SK-N-SH (cell line): ENCODE data around the gene GLIS2.

Experiments
- EZH2phosphoT487 ChIP-seq: fragments of 200-600 bp; sonication (generic); IDR thresholded peaks from 2 replicates; pipeline ENCODE4 v1.6.1; 2017; ENCODE audit warnings: low read depth, mixed run types, mild to moderate bottlenecking, antibody characterized with exemption, moderate library complexity, borderline replicate concordance
- FOXM1 ChIP-seq: IDR thresholded peaks from 2 replicates; pipeline ENCODE4 v1.4.0; 2012; ENCODE audit warnings: low read depth, mild to moderate bottlenecking
- JUND ChIP-seq: IDR thresholded peaks from 2 replicates; pipeline ENCODE4 v1.4.0; 2012
- PBX3 ChIP-seq: IDR thresholded peaks from 2 replicates; pipeline ENCODE4; 2012
- POLR2AphosphoS5 ChIP-seq: IDR thresholded peaks from 2 replicates; pipeline ENCODE4 v1.6.1; 2012; ENCODE audit warnings: low read depth, low read length
- RAD21 ChIP-seq: IDR thresholded peaks from 2 replicates; pipeline ENCODE4 v1.6.1; 2012; ENCODE audit warnings: mild to moderate bottlenecking, low read length
- SMC3 ChIP-seq: IDR thresholded peaks from 2 replicates; pipeline ENCODE4 v1.6.1; 2012; ENCODE audit warnings: low read depth, low read length, improper control_type of control experiment
- USF2 ChIP-seq: fragments of 150-350 bp; IDR thresholded peaks from 2 replicates; pipeline ENCODE4 v1.6.1; 2017; ENCODE audit warnings: antibody characterized with exemption, low read length, low read depth, borderline replicate concordance
- ZBTB33 ChIP-seq: IDR thresholded peaks from 2 replicates; pipeline ENCODE4 v1.4.0; 2012; ENCODE audit warnings: low read depth, borderline replicate concordance
- TF ChIP-seq, protein P1 (sequence below): fragments of 200-600 bp; sonication (generic); IDR thresholded peaks from 2 replicates; pipeline ENCODE4 v1.6.1; 2017; ENCODE audit warnings: antibody characterized with exemption, mild to moderate bottlenecking, moderate library complexity

DNA sequence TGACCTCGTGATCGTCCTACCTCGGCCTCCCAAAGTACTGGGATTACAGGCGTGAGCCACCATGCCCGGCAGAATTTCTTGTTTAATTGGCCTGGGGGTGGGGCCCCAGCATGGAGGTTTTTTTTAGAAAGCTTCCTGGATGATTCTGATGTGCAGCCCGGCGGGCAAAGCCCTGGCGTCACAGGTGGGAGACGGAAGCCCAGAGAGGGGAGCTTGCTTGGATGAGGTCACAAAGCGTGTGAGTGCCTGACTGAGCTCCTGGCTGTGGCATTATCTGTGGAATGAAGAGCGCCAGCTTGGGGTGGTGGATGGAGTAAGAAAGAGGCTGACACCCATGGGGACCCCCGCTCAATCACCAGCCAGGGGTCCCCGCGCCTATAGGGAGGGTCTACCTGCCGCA, 59.9 kb downstream of the GLIS2 start:
- TF ChIP-seq USF2 (no peak), FOXM1 (no peak), RAD21 (no peak), SMC3 (no peak), EZH2phosphoT487 (no peak), POLR2AphosphoS5 (no peak), PBX3 (no peak), ZBTB33 (no peak), JUND (no peak)
- TF ChIP-seq, protein P1, sequence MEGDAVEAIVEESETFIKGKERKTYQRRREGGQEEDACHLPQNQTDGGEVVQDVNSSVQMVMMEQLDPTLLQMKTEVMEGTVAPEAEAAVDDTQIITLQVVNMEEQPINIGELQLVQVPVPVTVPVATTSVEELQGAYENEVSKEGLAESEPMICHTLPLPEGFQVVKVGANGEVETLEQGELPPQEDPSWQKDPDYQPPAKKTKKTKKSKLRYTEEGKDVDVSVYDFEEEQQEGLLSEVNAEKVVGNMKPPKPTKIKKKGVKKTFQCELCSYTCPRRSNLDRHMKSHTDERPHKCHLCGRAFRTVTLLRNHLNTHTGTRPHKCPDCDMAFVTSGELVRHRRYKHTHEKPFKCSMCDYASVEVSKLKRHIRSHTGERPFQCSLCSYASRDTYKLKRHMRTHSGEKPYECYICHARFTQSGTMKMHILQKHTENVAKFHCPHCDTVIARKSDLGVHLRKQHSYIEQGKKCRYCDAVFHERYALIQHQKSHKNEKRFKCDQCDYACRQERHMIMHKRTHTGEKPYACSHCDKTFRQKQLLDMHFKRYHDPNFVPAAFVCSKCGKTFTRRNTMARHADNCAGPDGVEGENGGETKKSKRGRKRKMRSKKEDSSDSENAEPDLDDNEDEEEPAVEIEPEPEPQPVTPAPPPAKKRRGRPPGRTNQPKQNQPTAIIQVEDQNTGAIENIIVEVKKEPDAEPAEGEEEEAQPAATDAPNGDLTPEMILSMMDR = no peak
